Right renal pelvis (tissue), 4 donors: Measurements from ENCODE around the gene CCDC9. TPM values are rescaled to one million over a fixed set of nuclear protein-coding genes. Genes with fewer than 3 reads are reported as not detected.
A peak's percentile ranks its signal among the peaks of the same experiment; 100 is the strongest.

ENCODE experiments used
- DNase-seq, 4 donors: peaks; one replicate each; pipeline ENCODE4 v3.0.0-alpha.2; 2013; ENCODE audit warnings: low read depth in 4 of 4, low spot score in 3 of 4, missing footprints in 1 of 4
- polyA plus RNA-seq, 4 donors: library from polyadenylated mRNA; unstranded; fragments of 120-200 nt; gene quantifications; one replicate each; pipeline ENCODE4 v1.2.1, GENCODE V29; 2013; ENCODE audit not compliant: insufficient read length in 4 of 4

CCDC9 gene
- 10 to 100 TPM; 19.6 to 29.4 (median 22.0) TPM for polyA plus RNA-seq

- peak; percentile 91 to 95 (median 94) for DNase-seq
These were observed at the start of gene CCDC9 for GRCh38 chr19:47255879-47256692. Gene CCDC9, plus strand, starts transcription at chr19:47256525. Its CDS starts 1,876 bp downstream, at chr19:47258401.

GRCh38 chr19:47209319-47210179 is 46.8 kb upstream of the CCDC9 start:
- no peak for DNase-seq

- DNase-seq, result no peak
These were observed 46.2 kb upstream of the CCDC9 start for GRCh38 chr19:47210180-47210490.

GRCh38 chr19:47210689-47211316 is 45.5 kb upstream of the CCDC9 start:
- DNase-seq, result no peak

- DNase-seq, result no peak
These were observed 40.7 kb upstream of the CCDC9 start for GRCh38 chr19:47215581-47215980.

- DNase-seq, result no peak
These were observed 35.1 kb upstream of the CCDC9 start for GRCh38 chr19:47221080-47221841.

- DNase-seq, result no peak
These were observed 34.4 kb upstream of the CCDC9 start for GRCh38 chr19:47221890-47222289.

GRCh38 chr19:47225746-47226425 is 30.4 kb upstream of the CCDC9 start:
- peak; percentile 81 to 84 (median 82) for DNase-seq

- no peak for DNase-seq
These were observed 29.6 kb upstream of the CCDC9 start for GRCh38 chr19:47226426-47227351.

GRCh38 chr19:47227352-47228167 is 28.8 kb upstream of the CCDC9 start:
- DNase-seq, result no peak

- no peak for DNase-seq
These were observed 28.0 kb upstream of the CCDC9 start for GRCh38 chr19:47228168-47228936.

- no peak for DNase-seq
These were observed 27.2 kb upstream of the CCDC9 start for GRCh38 chr19:47228937-47229675.

- DNase-seq, result no peak
These were observed 26.7 kb upstream of the CCDC9 start for GRCh38 chr19:47229676-47230053.

- DNase-seq, result no peak
These were observed 26.0 kb upstream of the CCDC9 start for GRCh38 chr19:47230054-47230920.

GRCh38 chr19:47230921-47231214 is 25.5 kb upstream of the CCDC9 start, which contains the start of gene BBC3:
Gene BBC3, minus strand, starts transcription at chr19:47231199. Its CDS starts 2,768 bp downstream, at chr19:47228431.
- DNase-seq, result no peak
